ENCODE results near the gene KCTD16. TPM values are rescaled to one million over a fixed set of nuclear protein-coding genes. Genes with fewer than 3 reads are reported as not detected.

Gene KCTD16
- total RNA-seq: under 1 TPM; 0.14 to 0.62 TPM

GRCh38 chr5:144170276-144171024 is at the start of gene KCTD16, which contains the start of gene YIPF5:
KCTD16 (plus strand) TSS chr5:144170873.
YIPF5 (minus strand) TSS chr5:144170659; CDS start chr5:144169955, 704 bp downstream.
- Histone ChIP-seq H3K27me3 (replicated peaks; ENCODE audit: insufficient read depth) (no peaks in the 10 kb centered on the region), H3K4me3 (peak within 1 kb of the TSS; percentile 84 to 86), H3K27ac (peak within 1 kb of the TSS; percentile 67 to 68), H3K4me1 (replicated peaks) (no peaks in the 10 kb centered on the region), H3K9me3 (no peaks in the 10 kb centered on the region), H3K36me3 (no peaks in the 10 kb centered on the region)
- DNase-seq (ENCODE audit: low spot score): peak; percentile 95
- intact Hi-C loops (cut with DNase I): no loop called here
- WGBS: under 1% methylated on average over 39 of the region's 39 CpGs
- TF ChIP-seq CTCF (IDR thresholded peaks at IDR 0.05) (no peak), POLR2A (IDR thresholded peaks at IDR 0.05) (peak; percentile 59), POLR2AphosphoS5 (IDR thresholded peaks at IDR 0.05) (peak; percentile 99)

GRCh38 chr5:144121577-144121976 is 49.1 kb upstream of the KCTD16 start:
- no peak overlapping the region for H3K4me3 ChIP-seq
- no peaks in the 10 kb centered on the region for H3K36me3 ChIP-seq
- no peaks in the 10 kb centered on the region for H3K27me3 ChIP-seq (replicated peaks; ENCODE audit: insufficient read depth)
- DNase-seq (ENCODE audit: low spot score): no peak
- H3K27ac ChIP-seq: no peak overlapping the region
- intact Hi-C loops (cut with DNase I): no loop called here
- WGBS: 95% methylated on average over 1 of the region's 1 CpG
- H3K9me3 ChIP-seq: no peaks in the 10 kb centered on the region
- no peaks in the 10 kb centered on the region for H3K4me1 ChIP-seq (replicated peaks)
- TF ChIP-seq POLR2AphosphoS5 (IDR thresholded peaks at IDR 0.05) (no peak), CTCF (IDR thresholded peaks at IDR 0.05) (no peak), POLR2A (IDR thresholded peaks at IDR 0.05) (no peak)

- no peak overlapping the region for H3K27ac ChIP-seq
- H3K4me3 ChIP-seq: no peak overlapping the region
- no peaks in the 10 kb centered on the region for H3K27me3 ChIP-seq (replicated peaks; ENCODE audit: insufficient read depth)
- intact Hi-C loops (cut with DNase I): no loop called here
- TF ChIP-seq CTCF (IDR thresholded peaks at IDR 0.05) (no peak), POLR2A (IDR thresholded peaks at IDR 0.05) (no peak), POLR2AphosphoS5 (IDR thresholded peaks at IDR 0.05) (no peak)
- 87% methylated on average over 2 of the region's 2 CpGs for WGBS
- DNase-seq (ENCODE audit: low spot score): no peak
- H3K9me3 ChIP-seq: no peaks in the 10 kb centered on the region
- no peaks in the 10 kb centered on the region for H3K36me3 ChIP-seq
- no peaks in the 10 kb centered on the region for H3K4me1 ChIP-seq (replicated peaks)
These were observed 48.6 kb upstream of the KCTD16 start for GRCh38 chr5:144122081-144122480.

GRCh38 chr5:144122641-144123040 is 48.0 kb upstream of the KCTD16 start:
- H3K4me3 ChIP-seq: no peak overlapping the region
- WGBS: 86% methylated on average over 3 of the region's 3 CpGs
- TF ChIP-seq CTCF (IDR thresholded peaks at IDR 0.05): no peak
- TF ChIP-seq POLR2AphosphoS5 (IDR thresholded peaks at IDR 0.05): no peak
- TF ChIP-seq POLR2A (IDR thresholded peaks at IDR 0.05): no peak
- no peaks in the 10 kb centered on the region for H3K9me3 ChIP-seq
- H3K27ac ChIP-seq: no peak overlapping the region
- H3K4me1 ChIP-seq (replicated peaks): no peaks in the 10 kb centered on the region
- H3K36me3 ChIP-seq: no peaks in the 10 kb centered on the region
- DNase-seq (ENCODE audit: low spot score): no peak
- intact Hi-C loops (cut with DNase I): no loop called here
- H3K27me3 ChIP-seq (replicated peaks; ENCODE audit: insufficient read depth): no peaks in the 10 kb centered on the region

GRCh38 chr5:144125163-144125726 is 45.4 kb upstream of the KCTD16 start:
- TF ChIP-seq CTCF (IDR thresholded peaks at IDR 0.05): no peak
- no peak for TF ChIP-seq POLR2AphosphoS5 (IDR thresholded peaks at IDR 0.05)
- TF ChIP-seq POLR2A (IDR thresholded peaks at IDR 0.05): no peak
- H3K36me3 ChIP-seq: no peaks in the 10 kb centered on the region
- H3K27ac ChIP-seq: no peak overlapping the region
- H3K9me3 ChIP-seq: no peaks in the 10 kb centered on the region
- no peak overlapping the region for H3K4me3 ChIP-seq
- no peaks in the 10 kb centered on the region for H3K27me3 ChIP-seq (replicated peaks; ENCODE audit: insufficient read depth)
- H3K4me1 ChIP-seq (replicated peaks): no peaks in the 10 kb centered on the region
- 59% methylated on average over 4 of the region's 4 CpGs for WGBS
- DNase-seq (ENCODE audit: low spot score): no peak
- intact Hi-C loops (cut with DNase I): no loop called here

Measured in prostate gland (tissue), 2 donors.